ENCODE measurements around the gene TMEM179.

The TMEM179 gene

GRCh38 chr14:104567141-104567956 is 37.2 kb downstream of the TMEM179 start:
- ChIA-PET POLR2A (no interaction called here), CTCF (no interaction called here)
- TF ChIP-seq CTCF (IDR thresholded peaks at IDR 0.05; ENCODE audit: control extremely low read depth, extremely low read depth, low read depth, missing control alignments): no peak
- no peak for DNase-seq (ENCODE audit: extremely low spot score)

- ChIA-PET CTCF (interaction anchor here (0.6 to 2.3 kb wide), 26 partner anchors 8 to 487 kb away, joined by 3 to 12 read pairs (median 4); no protein-coding TSS in a partner anchor), POLR2A (no interaction called here)
- DNase-seq (ENCODE audit: extremely low spot score): no peak
- TF ChIP-seq CTCF (IDR thresholded peaks at IDR 0.05; ENCODE audit: control extremely low read depth, extremely low read depth, low read depth, missing control alignments): no peak
These were observed 39.6 kb downstream of the TMEM179 start for GRCh38 chr14:104564744-104565679.

GRCh38 chr14:104563742-104564615 is 40.6 kb downstream of the TMEM179 start:
- TF ChIP-seq CTCF (IDR thresholded peaks at IDR 0.05; ENCODE audit: control extremely low read depth, extremely low read depth, low read depth, missing control alignments): peak; percentile 75
- DNase-seq (ENCODE audit: extremely low spot score): peak; percentile 87
- CTCF ChIA-PET: interaction anchor here (0.6 to 2.3 kb wide), 25 partner anchors 9 to 486 kb away, joined by 3 to 12 read pairs (median 3); no protein-coding TSS in a partner anchor
- POLR2A ChIA-PET: no interaction called here

GRCh38 chr14:104563191-104563741 is 41.3 kb downstream of the TMEM179 start:
- ChIA-PET POLR2A (no interaction called here), CTCF (interaction anchor here (0.7 to 2.3 kb wide), 7 partner anchors 38 to 485 kb away, joined by 3 to 11 read pairs (median 3); no protein-coding TSS in a partner anchor)
- DNase-seq (ENCODE audit: extremely low spot score): no peak
- TF ChIP-seq CTCF (IDR thresholded peaks at IDR 0.05; ENCODE audit: control extremely low read depth, extremely low read depth, low read depth, missing control alignments): no peak

- TF ChIP-seq CTCF (IDR thresholded peaks at IDR 0.05; ENCODE audit: control extremely low read depth, extremely low read depth, low read depth, missing control alignments): no peak
- ChIA-PET CTCF (interaction anchor here (0.7 to 1.4 kb wide), 5 partner anchors 33 to 484 kb away, joined by 3 to 7 read pairs (median 3); no protein-coding TSS in a partner anchor), POLR2A (no interaction called here)
- DNase-seq (ENCODE audit: extremely low spot score): no peak
These were observed 42.0 kb downstream of the TMEM179 start for GRCh38 chr14:104562606-104563005.
